ENCODE data around the gene SPDYE2.
"Not testable (repeated sequence)": the region's sequence is repeated elsewhere in the genome, so short reads cannot be mapped to it uniquely, and the experiment has no call there.

Gene SPDYE2

GRCh38 chr7:102606848-102607247, 55.8 kb downstream of the SPDYE2 start:
- DNase-seq: not testable (repeated sequence)

- not testable (repeated sequence) for DNase-seq
These were observed 58.7 kb downstream of the SPDYE2 start for GRCh38 chr7:102609734-102610133.

- not testable (repeated sequence) for DNase-seq
These were observed 59.4 kb downstream of the SPDYE2 start for GRCh38 chr7:102610441-102610840.

DNA sequence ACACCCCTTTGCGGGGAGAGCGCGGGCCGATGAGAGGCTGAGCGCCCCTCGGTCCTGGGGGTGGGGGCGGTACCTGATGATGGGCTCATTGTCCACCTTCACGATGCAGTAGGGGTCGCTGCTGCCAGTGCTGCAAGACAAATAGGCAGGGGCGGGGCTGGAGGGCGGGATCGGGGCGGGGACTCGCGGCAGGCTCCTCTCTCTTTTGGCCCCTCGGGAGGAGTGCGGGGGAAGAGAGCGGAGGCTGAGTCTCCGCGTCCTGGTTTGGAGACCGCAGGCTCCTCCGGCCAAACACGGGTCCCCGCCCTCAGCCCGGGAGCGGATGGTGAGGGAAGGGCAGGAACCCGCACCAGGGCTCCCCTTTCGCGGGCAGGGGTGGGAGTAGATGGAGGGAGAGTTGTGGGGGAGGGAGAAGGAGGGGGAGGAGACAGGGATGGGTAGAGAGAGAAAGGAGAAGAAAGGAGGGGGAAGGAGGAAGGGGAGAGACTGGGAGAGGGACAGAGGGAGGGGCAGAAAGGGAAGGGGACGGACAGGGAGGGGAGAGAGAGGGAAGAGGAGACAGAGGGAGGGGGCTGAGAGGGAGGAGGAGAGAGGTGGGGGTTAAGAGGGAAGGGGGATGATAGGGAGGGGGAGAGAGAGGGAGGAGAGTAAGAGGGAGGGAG, 60.1 kb downstream of the SPDYE2 start:
- not testable (repeated sequence) for DNase-seq

DNA sequence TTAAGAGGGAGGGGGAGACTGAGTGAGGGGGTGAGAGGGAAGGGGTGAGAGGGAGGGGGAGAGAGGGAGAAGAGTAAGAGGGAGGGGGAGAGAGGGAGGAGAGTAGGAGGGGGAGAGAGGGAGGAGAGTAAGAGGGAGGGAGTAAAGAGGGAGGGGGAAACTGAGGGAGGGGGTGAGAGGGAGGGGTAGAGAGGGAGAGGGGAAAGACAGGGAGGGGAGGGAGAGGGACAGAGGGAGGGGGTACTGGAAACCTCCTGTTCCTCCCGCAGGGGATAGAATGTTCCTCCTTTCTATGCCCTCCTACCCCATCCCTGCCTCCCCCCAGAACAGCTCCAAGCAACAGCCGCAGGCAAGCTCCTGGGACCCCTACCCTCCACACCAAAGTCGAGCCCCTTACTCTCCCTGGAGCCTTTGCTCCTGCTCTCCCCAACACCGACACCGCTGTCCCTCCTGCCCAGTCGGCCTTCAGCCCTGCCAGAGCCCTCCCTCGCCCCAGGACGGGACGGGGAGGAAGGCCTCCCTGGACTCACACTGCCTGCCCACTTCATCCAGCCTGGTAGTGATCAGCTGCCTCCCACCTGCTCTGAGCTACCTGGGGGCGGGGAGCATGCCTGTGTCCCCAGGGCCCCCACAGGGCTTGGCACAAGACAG, 60.8 kb downstream of the SPDYE2 start:
- peak; percentile 15 to 47 (median 15) for DNase-seq
